Common myeloid progenitor, CD34-positive (primary cell): ENCODE measurements around the gene CDH23.
A peak's percentile ranks its signal among the peaks of the same experiment; 100 is the strongest.

Source experiments
- CTCF ChIA-PET: fragments of 350-600 bp; sonication (Branson Sonifier 250); formaldehyde crosslinking; loops from one replicate; lab custom pipeline; 2021; ENCODE audit warnings: antibody characterized with exemption; lab: Charles Lee
- POLR2A ChIA-PET: fragments of 350-600 bp; sonication (Branson Sonifier 250); formaldehyde crosslinking; loops from one replicate; lab custom pipeline; 2021; ENCODE audit warnings: antibody characterized with exemption; lab: Charles Lee
- DNase-seq, 3 donors: peaks; one replicate each; pipeline versions ENCODE4 v3.0.0 to v3.0.0-alpha.2; 2013
- H3K27ac ChIP-seq, 2 experiments: 1 replicate in 1 of 2; 2 replicates in 1 of 2; pipeline ENCODE4 v1.7.0; 2013; ENCODE audit warnings: inconsistent platforms in 2 of 2, low read length in 2 of 2, mild to moderate bottlenecking in 2 of 2, low read depth in 1 of 2, moderate library complexity in 1 of 2; ENCODE audit not compliant: severe bottlenecking in 2 of 2, insufficient read depth in 1 of 2, poor library complexity in 1 of 2
- H3K27me3 ChIP-seq, 5 experiments: replicated peaks in 2 of 5; 1 replicate in 3 of 5; 2 replicates in 2 of 5; pipeline versions ENCODE4 v1.6.1 to v1.7.0; 2013; ENCODE audit warnings: low read length in 4 of 5, mild to moderate bottlenecking in 2 of 5, moderate library complexity in 2 of 5, inconsistent platforms in 1 of 5; ENCODE audit not compliant: insufficient read depth in 5 of 5, control insufficient read depth in 4 of 5
- H3K36me3 ChIP-seq, 4 experiments: 1 replicate in 2 of 4; 2 replicates in 2 of 4; pipeline versions ENCODE4 v1.6.1 to v1.7.0; 2013; ENCODE audit warnings: low read length in 3 of 4, control low read depth in 1 of 4, mild to moderate bottlenecking in 1 of 4; ENCODE audit not compliant: control insufficient read depth in 4 of 4, insufficient read depth in 4 of 4
- H3K4me1 ChIP-seq, 4 experiments: 1 replicate in 3 of 4; 2 replicates in 1 of 4; pipeline versions ENCODE4 v1.6.1 to v1.7.1; 2013; ENCODE audit warnings: low read length in 3 of 4, mild to moderate bottlenecking in 3 of 4, control low read depth in 1 of 4, inconsistent platforms in 1 of 4, moderate library complexity in 1 of 4; ENCODE audit not compliant: control insufficient read depth in 4 of 4, insufficient read depth in 4 of 4; ENCODE audit errors: control extremely low read depth in 1 of 4
- H3K4me3 ChIP-seq, 7 experiments: 1 replicate in 4 of 7; 2 replicates in 3 of 7; pipeline versions ENCODE4 v1.5.1 to v1.7.0; 2013; ENCODE audit warnings: mild to moderate bottlenecking in 7 of 7, low read length in 6 of 7, moderate library complexity in 6 of 7, inconsistent platforms in 2 of 7, low read depth in 2 of 7, control low read depth in 1 of 7; ENCODE audit not compliant: insufficient read depth in 4 of 7, control insufficient read depth in 1 of 7; ENCODE audit errors: extremely low read depth in 1 of 7
- H3K9me3 ChIP-seq, 5 experiments: 1 replicate in 4 of 5; 2 replicates in 1 of 5; pipeline versions ENCODE4 v1.6.1 to v1.7.1; 2013; ENCODE audit warnings: low read length in 4 of 5, mild to moderate bottlenecking in 2 of 5, inconsistent platforms in 1 of 5, low read depth in 1 of 5, moderate library complexity in 1 of 5; ENCODE audit not compliant: control insufficient read depth in 4 of 5, insufficient read depth in 2 of 5; ENCODE audit errors: control extremely low read depth in 1 of 5
- WGBS: methylation state at CpG from one replicate; pipeline ENCODE4 v1.1.5; 2013; ENCODE audit not compliant: insufficient coverage; 5-methylcytosine and 5-hydroxymethylcytosine counted together

Gene CDH23

GRCh38 chr10:71725249-71725648 is 328.5 kb downstream of the CDH23 start:
- DNase-seq: no peak
- ChIA-PET CTCF (interaction anchor here (0.7 to 9.2 kb wide), 12 partner anchors 8 to 86 kb away, joined by 3 to 122 read pairs (median 14); partner anchors contain the start of gene VSIR), POLR2A (no interaction called here)
- Histone ChIP-seq H3K27me3 (no peaks in the 10 kb centered on the region), H3K9me3 (no peaks in the 10 kb centered on the region), H3K36me3 (no peaks in the 10 kb centered on the region), H3K4me1 (peaks cover 15 to 76% (median 66%) of the 10 kb centered on the region in 4 experiments), H3K4me3 (no peak overlapping the region), H3K27ac (no peak overlapping the region)
- WGBS: 99% methylated on average over 11 of the region's 14 CpGs

- H3K36me3 ChIP-seq: no peaks in the 10 kb centered on the region
- POLR2A ChIA-PET: interaction anchor here (0.7 kb wide), 1 partner anchor 20 kb away, joined by 3 read pairs; no protein-coding TSS in a partner anchor
- no peaks in the 10 kb centered on the region for H3K9me3 ChIP-seq
- no peaks in the 10 kb centered on the region for H3K27me3 ChIP-seq
- peak overlapping the region in 2 of 7 experiments; percentile 2 to 3 for H3K4me3 ChIP-seq
- WGBS: 33% methylated on average over 4 of the region's 9 CpGs
- H3K4me1 ChIP-seq: peaks cover 15 to 82% (median 73%) of the 10 kb centered on the region in 4 experiments
- peak in 2 of 3 donors; percentile 61 to 68 for DNase-seq
- CTCF ChIA-PET: interaction anchor here (0.7 to 9.2 kb wide), 17 partner anchors 9 to 87 kb away, joined by 3 to 122 read pairs (median 11); partner anchors contain the start of gene VSIR
- H3K27ac ChIP-seq: no peak overlapping the region
Measured at GRCh38 chr10:71725998-71726579, 329.4 kb downstream of the CDH23 start.

- Histone ChIP-seq H3K9me3 (no peaks in the 10 kb centered on the region), H3K36me3 (peaks cover 0 to 3% (median 0%) of the 10 kb centered on the region in 4 experiments), H3K4me1 (peaks cover 15 to 82% (median 73%) of the 10 kb centered on the region in 4 experiments), H3K27me3 (no peaks in the 10 kb centered on the region), H3K4me3 (peak overlapping the region in 2 of 7 experiments; percentile 2 to 3), H3K27ac (peak overlapping the region in 1 of 2 experiments; percentile 3)
- 53% methylated on average over 11 of the region's 11 CpGs for WGBS
- POLR2A ChIA-PET: interaction anchor here (0.7 kb wide), 1 partner anchor 19 kb away, joined by 3 read pairs; no protein-coding TSS in a partner anchor
- DNase-seq: peak in 2 of 3 donors; percentile 54 to 63
- CTCF ChIA-PET: interaction anchor here (0.9 to 9.2 kb wide), 13 partner anchors 9 to 86 kb away, joined by 3 to 122 read pairs (median 13); partner anchors contain the start of gene VSIR
Measured at GRCh38 chr10:71726580-71727104, 329.9 kb downstream of the CDH23 start.

- Histone ChIP-seq H3K36me3 (peaks cover 0 to 4% (median 0%) of the 10 kb centered on the region in 4 experiments), H3K4me1 (peaks cover 15 to 82% (median 74%) of the 10 kb centered on the region in 4 experiments), H3K9me3 (no peaks in the 10 kb centered on the region), H3K27me3 (no peaks in the 10 kb centered on the region), H3K4me3 (peak overlapping the region in 1 of 7 experiments; percentile 0), H3K27ac (peak overlapping the region in 1 of 2 experiments; percentile 45)
- POLR2A ChIA-PET: interaction anchor here (1.1 to 1.3 kb wide), 2 partner anchors 17 to 20 kb away, joined by 3 to 6 read pairs; no protein-coding TSS in a partner anchor
- CTCF ChIA-PET: interaction anchor here (0.9 to 9.2 kb wide), 10 partner anchors 10 to 86 kb away, joined by 3 to 122 read pairs (median 22); partner anchors contain the start of gene VSIR
- 26% methylated on average over 7 of the region's 12 CpGs for WGBS
- peak in 2 of 3 donors; percentile 65 to 67 for DNase-seq
Measured at GRCh38 chr10:71727105-71727737, 330.5 kb downstream of the CDH23 start.

- Histone ChIP-seq H3K4me3 (peak overlapping the region in 2 of 7 experiments; percentile 21 to 23), H3K9me3 (no peaks in the 10 kb centered on the region), H3K36me3 (peaks cover 0 to 4% (median 0%) of the 10 kb centered on the region in 4 experiments), H3K27me3 (no peaks in the 10 kb centered on the region), H3K4me1 (peaks cover 15 to 77% (median 71%) of the 10 kb centered on the region in 4 experiments), H3K27ac (peak overlapping the region in 1 of 2 experiments; percentile 45)
- ChIA-PET POLR2A (interaction anchor here (0.8 to 2.4 kb wide), 5 partner anchors 10 to 116 kb away, joined by 3 to 12 read pairs (median 3); no protein-coding TSS in a partner anchor), CTCF (interaction anchor here (1.1 to 9.2 kb wide), 12 partner anchors 9 to 85 kb away, joined by 4 to 122 read pairs (median 4); partner anchors contain the start of gene VSIR)
- 42% methylated on average over 5 of the region's 8 CpGs for WGBS
- DNase-seq: peak in 2 of 3 donors; percentile 88 to 90
Measured at GRCh38 chr10:71727738-71728737, 331.3 kb downstream of the CDH23 start.
